Esophagus muscularis mucosa (tissue), 3 donors: ENCODE data around the gene NPAS4.
"Not testable (repeated sequence)": the region's sequence is repeated elsewhere in the genome, so short reads cannot be mapped to it uniquely, and the experiment has no call there.

Experiments used
- CTCF ChIP-seq, 3 experiments: fragments of 200-600 bp in 2 of 3; fragments of 450-650 bp in 1 of 3; sonication (generic) in 2 of 3; IDR thresholded peaks; one replicate each; pipeline ENCODE4 v1.5.1; 2017 to 2019; ENCODE audit warnings: antibody characterized with exemption in 3 of 3, mild to moderate bottlenecking in 2 of 3, moderate library complexity in 1 of 3
- POLR2A ChIP-seq: fragments of 450-650 bp; IDR thresholded peaks from one replicate; pipeline ENCODE4 v1.6.1; 2017; ENCODE audit warnings: antibody characterized with exemption, moderate library complexity, mild to moderate bottlenecking, low read depth

GRCh38 chr11:66380264-66380663 is 40.6 kb upstream of the NPAS4 start:
- TF ChIP-seq POLR2A; CTCF (IDR thresholded peaks at IDR 0.05): not testable (repeated sequence)
